DMS53 (cell line): Measurements from ENCODE around the gene NEGR1.

Experiments
- DNase-seq: peaks from one replicate; lab custom pipeline; 2025; lab: John Stamatoyannopoulos, UW

The NEGR1 gene

DNA sequence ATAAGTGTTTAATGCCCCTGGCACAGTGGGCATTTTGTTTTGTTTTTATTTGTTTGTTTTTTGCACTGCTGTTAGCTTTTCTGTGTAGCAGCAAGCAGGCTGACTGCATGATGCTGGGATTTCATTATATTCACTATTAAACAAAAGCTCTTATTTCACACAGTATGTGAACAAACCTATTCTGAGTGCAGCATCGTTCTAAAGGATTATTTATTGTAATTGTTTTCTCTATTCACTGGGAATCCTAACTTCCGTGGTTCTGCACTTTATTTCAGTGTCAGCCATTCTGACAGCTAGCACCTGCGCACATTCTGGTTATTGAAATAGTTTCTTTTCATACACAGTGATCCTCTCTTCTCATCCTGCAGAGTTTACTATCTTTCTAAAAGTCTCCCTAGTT is 595.0 kb downstream of the NEGR1 start:
- no peak for DNase-seq

DNA sequence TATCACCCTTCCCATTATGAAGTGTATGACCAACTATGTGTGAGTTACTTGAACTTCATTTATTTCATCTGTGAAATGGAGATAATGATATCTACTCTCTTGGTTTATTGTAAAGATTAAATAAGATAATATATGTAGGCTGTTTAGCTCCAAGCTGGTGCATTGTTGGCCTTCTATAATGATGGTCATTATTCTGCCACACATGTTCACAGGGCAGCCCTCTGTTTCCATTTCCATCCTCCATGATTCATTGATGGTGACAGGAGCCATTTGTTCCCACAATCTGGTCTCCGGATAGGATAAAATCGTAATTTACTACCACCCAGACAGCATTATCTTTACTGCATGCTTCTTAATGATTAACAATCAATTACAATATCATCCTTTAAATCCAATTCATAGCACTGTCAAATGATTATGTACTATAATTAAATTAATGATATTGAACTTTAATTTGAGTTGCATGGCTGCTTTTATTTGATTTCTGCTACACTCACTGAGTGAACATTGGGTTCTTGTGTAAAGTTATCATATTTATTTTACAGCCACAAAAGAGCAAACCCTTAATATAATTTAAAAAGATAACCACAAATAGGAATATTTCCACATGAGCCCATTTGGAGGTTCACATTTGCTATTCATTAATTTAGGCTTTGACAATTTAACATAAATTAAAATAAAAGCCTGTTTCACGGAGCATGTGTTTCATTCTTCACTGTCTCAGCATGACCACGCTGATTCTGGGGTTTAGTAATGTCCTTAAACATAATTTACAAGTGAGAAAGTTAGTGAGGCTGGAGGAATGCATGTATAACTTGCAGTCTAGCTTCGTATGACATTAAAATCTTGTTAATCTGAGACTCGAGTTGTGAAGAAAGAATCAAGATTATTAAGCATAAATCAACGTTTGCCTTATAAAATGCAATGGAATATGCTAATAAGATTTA is 605.1 kb downstream of the NEGR1 start:
- DNase-seq: no peak

DNA sequence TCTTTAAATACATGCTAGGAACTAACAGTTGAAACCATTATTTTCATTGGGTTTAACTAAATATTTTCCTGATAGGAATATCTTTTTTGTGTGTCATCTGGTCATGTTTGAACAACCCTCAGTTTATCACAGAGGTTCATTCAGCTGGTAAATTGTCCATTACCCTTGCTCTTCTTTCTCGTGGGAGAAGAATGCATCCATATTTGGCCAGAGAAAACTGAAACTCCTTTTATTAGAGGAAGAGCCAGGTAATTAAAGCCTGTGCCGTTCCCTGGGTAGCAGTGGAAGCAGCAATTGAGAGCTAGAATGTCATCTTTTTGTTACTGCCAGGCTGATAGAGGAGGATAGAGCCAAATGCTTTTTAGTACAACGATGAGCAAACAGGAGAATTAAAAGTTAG is 614.3 kb downstream of the NEGR1 start:
- DNase-seq: no peak

DNA sequence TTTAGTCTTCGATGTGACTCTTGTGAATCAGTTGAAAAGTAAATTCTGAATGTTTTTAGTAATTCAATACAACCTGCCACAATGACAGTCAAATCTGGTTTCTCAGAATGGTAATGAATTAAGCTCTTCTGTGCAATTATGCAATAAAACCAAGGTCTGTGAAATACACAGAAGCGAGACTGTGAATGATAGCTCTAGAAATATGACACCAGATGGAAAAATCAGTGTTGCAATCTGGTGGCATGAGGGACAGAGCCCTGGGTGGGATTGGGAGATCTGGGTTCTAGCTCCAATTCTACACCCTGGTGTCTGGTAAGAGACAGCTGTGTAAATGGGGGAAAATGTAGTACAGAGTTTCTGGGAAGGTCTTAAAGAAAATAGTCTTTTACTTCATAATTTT is 615.1 kb downstream of the NEGR1 start:
- DNase-seq: peak; percentile 58

DNA sequence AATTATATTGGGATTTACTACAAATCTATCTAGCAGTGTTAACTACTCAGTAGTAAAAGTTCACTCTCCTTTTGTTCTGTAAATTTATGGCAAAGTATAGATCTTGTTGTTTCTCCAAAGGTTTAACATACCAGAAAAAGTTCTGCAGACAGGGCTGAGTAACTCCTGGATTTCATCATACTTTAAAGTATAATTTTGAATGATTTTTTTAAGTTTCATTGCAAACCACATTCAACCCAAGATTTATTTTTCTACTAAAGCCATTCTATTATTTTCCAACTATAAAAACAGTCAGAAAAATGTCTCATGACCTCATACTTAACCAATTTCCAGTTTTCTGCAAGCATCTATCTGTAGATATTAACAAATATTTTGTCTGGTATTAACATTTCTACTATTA is 615.7 kb downstream of the NEGR1 start:
- no peak for DNase-seq

DNA sequence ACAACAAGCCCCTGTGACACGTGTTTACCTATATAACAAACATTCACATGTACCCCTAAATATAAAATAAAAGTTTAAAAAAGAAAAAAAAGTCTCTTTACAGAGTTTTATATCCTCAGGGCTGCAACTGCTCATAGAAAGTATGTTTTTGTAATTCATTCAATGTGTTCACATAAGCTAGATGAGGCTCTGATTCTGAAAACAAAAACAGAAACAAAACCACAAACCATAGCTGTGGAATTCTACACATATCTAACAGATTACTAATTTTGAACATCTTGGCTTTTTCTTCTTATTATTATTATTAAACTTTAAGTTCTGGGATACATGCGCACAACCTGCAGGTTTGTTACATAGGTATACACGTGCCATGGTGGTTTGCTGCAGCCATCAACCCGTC is 621.9 kb downstream of the NEGR1 start:
- no peak for DNase-seq

DNA sequence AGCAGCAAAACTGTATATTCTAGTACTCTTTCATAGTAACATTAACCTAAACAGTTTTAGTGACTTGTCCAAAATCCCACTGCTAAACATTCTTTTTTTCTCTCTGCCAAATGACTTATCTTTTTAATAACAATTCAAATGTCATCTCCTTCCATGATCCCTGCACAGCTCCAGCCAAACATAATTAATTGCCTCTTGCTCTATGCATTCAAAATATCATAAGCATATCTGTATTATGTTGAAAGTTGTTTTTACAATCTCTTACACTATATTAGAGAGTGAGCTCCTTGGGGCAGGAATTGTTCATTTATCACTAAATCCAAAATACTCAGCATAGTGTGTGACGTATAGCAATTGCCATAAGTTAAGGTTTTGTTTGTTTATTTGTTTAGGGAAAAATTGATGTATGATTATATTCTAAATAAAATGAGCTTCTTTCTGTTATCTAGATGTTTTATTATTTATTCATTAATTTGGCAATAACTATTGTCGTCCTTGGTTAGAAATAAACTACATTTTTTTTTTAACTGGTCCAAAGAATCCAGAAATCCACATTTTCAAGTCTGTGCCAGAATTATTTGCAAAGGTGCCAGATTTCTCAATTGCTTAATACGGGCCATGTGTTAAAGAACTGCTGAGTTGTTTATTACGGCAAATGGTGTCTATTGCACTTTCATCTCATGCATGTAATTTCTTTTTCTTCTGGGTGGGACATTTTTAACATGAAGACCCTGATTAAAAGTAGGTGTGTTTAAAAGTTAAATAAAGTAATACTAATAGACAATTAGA is 624.3 kb downstream of the NEGR1 start:
- no peak for DNase-seq

DNA sequence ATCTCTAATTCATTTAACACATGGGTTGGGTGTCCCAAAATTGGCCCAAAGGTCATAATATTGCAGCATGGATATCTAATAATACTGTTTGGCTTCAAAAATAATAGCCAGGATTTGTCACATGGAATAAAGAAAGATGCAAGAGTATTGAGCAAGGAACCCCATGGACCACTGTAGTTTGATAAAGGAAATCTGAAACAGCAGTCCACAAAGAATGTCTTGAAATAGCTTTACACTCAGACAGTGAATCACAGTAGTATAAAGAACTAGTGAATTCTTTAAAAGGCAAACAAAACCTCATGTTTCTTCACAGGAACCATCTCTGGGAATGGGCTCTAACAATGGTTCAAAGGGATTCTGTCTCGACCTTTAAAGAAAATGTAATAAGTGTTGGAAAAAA is 625.4 kb downstream of the NEGR1 start:
- no peak for DNase-seq

DNA sequence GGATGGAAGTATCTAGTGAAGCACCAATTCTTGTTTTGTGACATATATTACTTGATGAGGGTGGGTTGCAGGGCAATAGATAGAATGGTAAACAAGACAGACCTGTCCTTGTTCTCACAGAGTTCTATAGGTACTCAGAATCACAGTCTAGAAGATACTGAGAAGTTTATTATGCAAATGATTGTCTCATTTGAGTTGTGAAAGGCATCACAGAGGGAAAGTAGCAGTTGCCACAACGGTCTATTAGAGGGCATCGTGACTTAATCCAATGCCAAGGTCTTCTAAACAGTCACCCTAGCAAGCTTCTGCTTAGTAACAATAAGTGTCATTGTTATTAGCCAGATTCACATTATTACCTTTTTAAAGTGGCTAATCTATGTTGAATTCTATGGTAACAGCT is 626.7 kb downstream of the NEGR1 start:
- DNase-seq: no peak

DNA sequence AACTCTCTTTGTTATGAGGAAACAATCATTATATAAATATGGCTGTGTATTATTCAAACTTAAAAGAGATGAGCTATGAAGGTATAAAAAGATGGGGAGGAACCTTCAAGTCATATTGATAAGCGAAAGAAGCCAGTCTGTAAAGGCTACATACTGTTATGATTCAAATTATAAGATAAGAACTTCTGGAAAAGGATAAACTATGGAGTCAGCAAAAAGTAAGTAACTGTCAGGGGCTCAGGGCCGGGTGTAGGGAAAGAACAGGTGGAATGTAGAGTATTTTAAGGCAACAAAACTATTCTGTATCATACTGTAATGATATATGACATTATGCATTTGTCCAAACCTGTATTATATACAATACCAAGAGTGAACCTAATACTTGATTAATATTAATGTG is 628.4 kb downstream of the NEGR1 start:
- DNase-seq: no peak

DNA sequence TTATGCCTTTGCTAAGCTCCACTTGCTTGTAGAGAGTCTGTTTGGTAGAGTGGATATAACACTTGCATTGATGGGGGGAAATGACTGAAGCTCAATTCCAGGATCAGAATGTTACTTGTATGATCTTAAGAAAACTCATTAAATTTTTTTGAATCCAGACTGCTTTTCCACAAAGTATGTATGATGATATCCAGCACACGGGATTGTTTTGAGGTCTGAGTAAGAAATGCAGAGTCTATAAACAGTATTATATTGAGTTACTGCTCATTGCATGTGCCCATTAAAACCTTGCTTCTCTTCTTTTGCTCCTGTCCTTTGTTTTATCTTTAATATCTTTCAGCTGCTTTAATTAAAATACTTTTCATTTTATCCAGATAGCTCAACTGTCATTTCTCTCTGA is 631.1 kb downstream of the NEGR1 start:
- DNase-seq: no peak

DNA sequence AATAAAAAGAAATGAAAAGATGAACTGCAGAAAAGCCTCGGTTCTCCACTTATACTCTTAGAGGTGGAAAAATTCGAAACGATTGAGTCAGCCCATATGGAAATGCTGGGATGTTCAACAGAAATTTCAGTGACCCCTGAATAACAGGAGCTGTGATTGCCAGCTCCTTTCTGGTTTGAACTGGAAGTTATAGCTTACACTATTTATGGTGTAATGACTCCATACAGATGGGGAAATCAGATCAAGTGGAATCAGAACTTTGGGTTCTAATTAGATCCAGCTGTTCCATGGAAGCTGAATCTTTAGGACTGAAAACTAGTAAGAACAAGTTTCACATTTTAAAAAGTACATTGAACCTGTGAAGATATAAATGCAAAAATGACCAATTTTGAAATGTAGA is 632.2 kb downstream of the NEGR1 start:
- no peak for DNase-seq

DNA sequence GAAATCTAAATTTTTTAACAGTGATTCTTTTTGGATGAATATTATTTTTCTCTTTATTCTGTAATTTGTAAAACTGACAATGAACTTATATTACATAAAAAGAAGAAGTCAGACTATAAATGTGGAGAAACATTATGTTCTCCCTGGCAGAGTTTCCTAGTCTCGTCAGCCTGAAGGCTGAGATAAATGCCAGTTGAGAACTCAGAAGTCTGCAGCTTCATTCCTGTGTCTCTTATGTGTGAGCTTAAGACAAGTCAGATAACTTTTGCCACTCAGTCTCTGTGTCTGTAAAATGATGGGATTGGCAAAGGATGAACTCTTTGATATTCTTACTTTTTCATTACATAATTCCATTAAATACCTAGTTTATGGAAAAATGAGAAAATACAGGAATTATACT is 632.7 kb downstream of the NEGR1 start:
- no peak for DNase-seq

DNA sequence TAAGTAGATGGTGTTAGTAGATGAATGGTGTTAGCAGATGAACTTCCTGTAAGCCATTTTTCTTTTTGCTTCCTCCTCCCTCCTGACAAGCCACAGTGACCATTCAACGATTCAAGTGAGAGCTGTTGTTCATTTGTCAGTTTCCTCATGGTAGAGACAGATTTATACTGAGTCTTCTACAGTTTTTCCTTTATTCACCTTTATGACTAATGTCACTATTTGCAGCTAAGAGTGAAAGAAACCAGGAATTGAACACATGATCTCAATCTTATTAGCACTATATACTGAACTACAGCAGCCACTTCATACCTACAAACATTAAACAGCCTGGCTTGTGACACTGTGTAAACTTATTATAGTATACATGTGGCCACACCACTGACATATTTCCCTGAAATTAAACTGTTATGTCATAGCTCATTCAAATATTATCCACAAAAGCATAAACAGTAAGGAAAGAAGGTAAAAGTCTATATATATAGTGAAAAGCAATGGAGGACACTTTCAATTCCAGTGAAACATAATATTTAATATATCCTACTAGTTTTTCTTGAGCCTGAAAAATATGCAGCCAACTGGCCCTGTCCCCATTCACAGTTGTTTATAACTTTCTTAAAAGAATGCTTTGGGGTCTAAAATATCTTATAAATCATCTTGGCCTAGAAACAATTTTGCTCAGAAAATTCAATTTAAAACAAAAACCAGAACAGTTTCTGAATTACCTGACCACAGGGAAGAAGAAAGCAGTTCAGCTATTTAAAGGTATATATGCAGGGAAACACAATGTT is 634.6 kb downstream of the NEGR1 start:
- DNase-seq: peak; percentile 38

DNA sequence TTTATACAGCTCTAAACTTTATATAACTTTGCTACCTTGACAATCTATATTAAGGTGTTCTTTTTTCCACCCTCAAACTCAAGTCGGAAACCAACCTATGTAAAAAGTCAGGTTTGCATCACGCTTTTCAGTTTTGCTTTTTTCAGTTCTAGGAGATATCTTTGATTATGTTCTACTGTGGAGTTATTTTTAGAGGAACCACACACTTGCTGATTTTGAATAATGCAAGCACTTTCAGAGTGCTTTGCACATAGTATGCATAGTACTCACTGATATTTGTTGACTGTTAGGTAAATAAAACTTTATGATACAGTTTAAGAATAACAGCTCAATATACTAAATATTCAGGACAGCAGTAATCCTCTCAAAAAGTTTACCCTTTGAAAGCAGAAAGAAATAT is 637.3 kb downstream of the NEGR1 start:
- no peak for DNase-seq

DNA sequence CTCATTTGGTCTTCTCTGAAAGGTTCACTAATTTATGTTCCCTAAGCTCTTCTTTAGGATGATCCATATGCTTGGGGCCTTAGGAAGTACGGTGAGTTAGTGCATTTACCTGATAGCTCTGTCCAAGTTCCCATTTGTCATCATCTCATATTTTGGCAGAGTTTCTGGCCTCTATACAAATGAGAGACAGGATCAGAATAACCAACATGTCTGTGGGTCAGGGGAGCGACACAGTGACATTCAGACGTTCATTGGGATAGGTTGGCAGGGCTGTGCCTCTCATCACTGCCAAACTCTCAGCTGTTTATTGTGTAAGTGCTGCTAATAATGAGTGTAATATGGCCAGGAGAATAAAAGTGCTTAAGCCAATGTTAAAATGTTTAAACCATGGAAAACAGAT is 640.4 kb downstream of the NEGR1 start:
- no peak for DNase-seq

DNA sequence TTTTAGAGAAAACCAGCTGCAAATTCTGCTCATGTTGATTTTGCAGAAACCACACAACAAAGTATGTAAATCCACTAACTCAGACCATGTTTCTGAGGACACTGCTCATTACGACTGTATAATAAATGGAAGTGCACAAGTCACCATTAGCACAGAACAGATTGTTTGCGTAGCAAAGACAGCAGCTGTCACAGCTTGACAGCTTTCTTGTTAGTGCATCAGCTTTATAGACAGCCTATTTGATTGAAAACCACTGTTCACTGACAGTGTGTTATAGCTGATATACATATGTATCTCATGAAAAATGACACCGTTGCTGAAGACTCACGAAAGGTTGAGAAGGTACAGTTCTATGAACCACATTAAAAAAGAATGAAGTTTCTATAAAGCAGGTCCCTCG is 641.3 kb downstream of the NEGR1 start:
- peak; percentile 28 for DNase-seq

DNA sequence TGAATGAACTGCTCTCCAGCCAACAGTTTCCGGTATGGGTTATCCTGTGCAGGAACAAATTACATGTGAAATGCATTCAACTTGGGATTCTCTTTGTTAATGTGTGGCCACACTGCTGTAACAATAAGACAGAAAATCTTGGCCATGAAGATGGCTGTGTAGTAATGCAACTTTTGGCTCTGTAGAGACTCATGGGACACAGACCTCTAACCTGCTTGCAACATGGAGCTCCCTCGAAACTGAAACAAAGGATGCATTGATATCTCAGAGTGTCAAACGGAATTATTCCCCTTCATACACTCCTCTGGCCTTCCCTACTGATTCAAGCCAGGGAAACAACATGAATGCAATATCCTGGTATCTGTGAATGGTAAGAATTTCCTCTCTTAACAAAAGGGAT is 642.2 kb downstream of the NEGR1 start:
- DNase-seq: no peak

DNA sequence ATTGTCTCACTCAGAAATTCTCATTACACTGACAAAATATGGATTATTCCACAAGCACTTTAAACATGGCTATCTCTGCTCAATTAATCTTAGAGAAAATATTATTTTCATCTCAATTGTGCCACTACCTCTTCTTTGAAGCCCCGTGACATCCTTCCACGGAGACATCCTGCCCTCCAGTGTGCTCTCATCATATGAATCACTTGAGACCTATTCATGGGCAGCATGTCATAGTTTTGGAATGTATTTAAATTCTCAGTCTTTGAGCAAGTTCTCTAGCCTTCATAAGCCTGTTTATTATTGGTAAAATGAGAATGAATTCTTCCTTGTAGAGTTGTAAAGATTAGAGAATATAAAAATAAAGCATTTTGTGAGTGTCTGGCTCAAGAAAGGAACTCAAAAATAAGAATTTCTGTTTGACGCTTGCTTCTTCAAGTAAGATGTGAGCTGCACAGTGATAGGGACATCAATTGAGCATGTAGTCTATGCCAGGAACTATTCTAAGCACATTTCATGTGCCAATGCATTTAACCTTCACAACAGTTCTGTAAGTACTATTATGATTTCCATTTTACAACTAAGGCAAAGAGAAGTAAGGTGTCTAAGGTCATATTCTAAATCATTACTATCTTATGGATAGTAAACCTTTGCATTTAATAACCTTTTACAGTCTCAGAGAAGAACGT is 644.1 kb downstream of the NEGR1 start:
- no peak for DNase-seq

DNA sequence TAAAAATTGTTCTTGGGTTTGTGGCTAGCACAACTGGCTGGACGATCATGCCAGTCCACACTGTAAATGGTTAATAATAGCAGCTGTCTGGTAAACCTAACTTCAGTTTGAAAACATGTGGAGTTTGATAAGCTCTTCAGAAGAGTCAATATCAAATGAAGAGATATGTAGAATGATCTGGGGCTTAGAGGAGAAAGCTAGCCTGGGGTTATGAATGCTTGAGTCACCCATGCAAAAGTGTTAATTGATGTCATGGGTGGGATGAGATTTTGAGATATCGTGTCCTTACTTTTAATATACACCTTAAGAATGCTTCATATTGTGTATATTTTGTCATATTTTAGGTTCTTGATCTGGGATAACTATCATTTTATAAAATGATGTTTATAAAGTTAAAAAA is 646.8 kb downstream of the NEGR1 start:
- DNase-seq: no peak

DNA sequence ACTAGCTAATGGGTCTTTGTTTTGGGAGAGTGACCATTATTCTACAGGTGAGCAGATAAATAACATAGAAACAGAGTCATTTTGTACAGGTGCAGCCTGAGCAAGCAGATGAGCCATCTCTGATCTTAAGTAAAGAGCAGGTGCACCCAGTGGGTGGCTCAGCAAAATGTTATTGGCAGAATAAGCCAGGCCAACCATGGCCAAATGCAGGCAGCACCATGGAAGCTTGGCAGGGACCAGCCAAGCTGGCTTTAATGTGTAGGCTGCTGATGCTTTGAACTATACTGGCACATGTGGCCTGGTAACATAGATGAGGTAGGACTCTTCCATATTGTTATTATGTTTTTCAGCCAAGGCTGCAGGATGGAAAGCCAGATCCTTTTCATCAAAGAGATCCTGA is 648.2 kb downstream of the NEGR1 start:
- peak; percentile 78 for DNase-seq

DNA sequence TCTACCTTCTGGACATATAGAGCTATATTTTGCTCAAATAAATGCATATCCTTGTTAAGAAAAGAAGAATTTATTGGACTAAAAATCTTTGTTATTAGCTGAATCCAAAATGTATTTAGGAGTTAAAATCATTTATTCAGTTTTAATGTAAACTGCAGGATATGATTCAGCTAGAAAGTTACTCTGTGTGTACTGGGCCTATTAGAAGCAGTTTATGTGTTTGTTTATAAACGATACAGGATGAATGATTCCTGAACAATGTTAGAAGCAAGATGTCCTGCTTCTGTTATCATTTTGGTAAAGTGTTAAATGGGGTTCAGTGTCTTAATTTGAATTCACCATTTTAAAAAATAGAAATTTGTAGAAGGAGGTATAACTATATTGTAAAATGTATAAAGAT is 652.3 kb downstream of the NEGR1 start:
- DNase-seq: no peak
